Neuronal stem cell (in vitro differentiated cells): ENCODE results near the gene MYO3B.

ENCODE experiments used
- DNase-seq: peaks from one replicate; pipeline ENCODE4 v3.0.0-alpha.2; 2013; ENCODE audit warnings: low spot score
- H2AFZ ChIP-seq: one replicate; pipeline ENCODE4 v1.6.1; 2013; ENCODE audit warnings: mild to moderate bottlenecking, low read length, inconsistent platforms
- H2AK5ac ChIP-seq: 2 replicates; pipeline ENCODE4 v1.6.1; 2013; ENCODE audit warnings: low read depth, mild to moderate bottlenecking, inconsistent platforms, low read length, moderate library complexity, mixed read lengths
- H2BK120ac ChIP-seq: 2 replicates; pipeline ENCODE4 v1.6.1; 2013; ENCODE audit warnings: low read depth, mild to moderate bottlenecking, inconsistent platforms, low read length, moderate library complexity, mixed read lengths
- H2BK12ac ChIP-seq: one replicate; pipeline ENCODE4 v1.6.1; 2013; ENCODE audit warnings: low read length, inconsistent platforms
- H2BK15ac ChIP-seq: 2 replicates; pipeline ENCODE4 v1.6.1; 2013; ENCODE audit warnings: mild to moderate bottlenecking, low read length, inconsistent platforms, mixed read lengths
- H2BK5ac ChIP-seq: one replicate; pipeline ENCODE4 v1.6.1; 2013; ENCODE audit warnings: inconsistent platforms, mild to moderate bottlenecking, low read length, moderate library complexity
- H3K14ac ChIP-seq: one replicate; pipeline ENCODE4 v1.6.1; 2013; ENCODE audit warnings: low read length, inconsistent platforms
- H3K18ac ChIP-seq: 2 replicates; pipeline ENCODE4 v1.6.1; 2013; ENCODE audit warnings: low read length, inconsistent platforms
- H3K23ac ChIP-seq: 2 replicates; pipeline ENCODE4 v1.6.1; 2013; ENCODE audit warnings: low read depth, mild to moderate bottlenecking, mixed read lengths, low read length, inconsistent platforms; ENCODE audit not compliant: poor library complexity
- H3K27ac ChIP-seq: replicated peaks from 3 replicates; pipeline ENCODE4 v1.5.1; 2013; ENCODE audit warnings: low read length, inconsistent platforms
- H3K27me3 ChIP-seq, 3 experiments: 2 replicates each; pipeline ENCODE4 v1.6.1; 2013; ENCODE audit warnings: low read length in 3 of 3, mild to moderate bottlenecking in 2 of 3, inconsistent platforms in 1 of 3, low read depth in 1 of 3, mixed read lengths in 1 of 3, moderate library complexity in 1 of 3; ENCODE audit not compliant: control insufficient read depth in 3 of 3, insufficient read depth in 3 of 3
- H3K36me3 ChIP-seq, 2 donors: replicated peaks in 1 of 2; 2 replicates each; pipeline ENCODE4 v1.6.1; 2013; ENCODE audit warnings: low read length in 2 of 2; ENCODE audit not compliant: control insufficient read depth in 2 of 2, insufficient read depth in 2 of 2
- H3K4ac ChIP-seq: 2 replicates; pipeline ENCODE4 v1.6.1; 2013; ENCODE audit warnings: inconsistent platforms, mild to moderate bottlenecking, low read length, moderate library complexity
- H3K4me1 ChIP-seq, 2 donors: 1 replicate in 1 of 2; 2 replicates in 1 of 2; pipeline ENCODE4 v1.6.1; 2013; ENCODE audit warnings: low read length in 2 of 2, low read depth in 1 of 2; ENCODE audit not compliant: control insufficient read depth in 2 of 2, insufficient read depth in 1 of 2
- H3K4me2 ChIP-seq: one replicate; pipeline ENCODE4 v1.6.1; 2013; ENCODE audit warnings: mild to moderate bottlenecking, low read length, inconsistent platforms; ENCODE audit not compliant: insufficient read depth, poor library complexity, severe bottlenecking
- H3K4me3 ChIP-seq, 2 donors: 2 replicates each; pipeline ENCODE4 v1.5.1; 2013; ENCODE audit warnings: low read length in 2 of 2, mild to moderate bottlenecking in 2 of 2, inconsistent platforms in 1 of 2, moderate library complexity in 1 of 2
- H3K79me1 ChIP-seq: one replicate; pipeline ENCODE4 v1.6.1; 2013; ENCODE audit warnings: low read depth, mild to moderate bottlenecking, inconsistent platforms, low read length, moderate library complexity
- H3K9ac ChIP-seq: one replicate; pipeline ENCODE4 v1.6.1; 2013; ENCODE audit warnings: mild to moderate bottlenecking, low read depth, low read length, inconsistent platforms; ENCODE audit not compliant: poor library complexity
- H3K9me3 ChIP-seq, 2 donors: replicated peaks in 1 of 2; 2 replicates each; pipeline versions ENCODE3 to v1.6.1; 2013; ENCODE audit warnings: low read length in 2 of 2, mild to moderate bottlenecking in 2 of 2, inconsistent platforms in 1 of 2, low read depth in 1 of 2, mixed read lengths in 1 of 2, moderate library complexity in 1 of 2; ENCODE audit not compliant: control insufficient read depth in 2 of 2, insufficient read depth in 1 of 2
- H4K8ac ChIP-seq: one replicate; pipeline ENCODE4 v1.6.1; 2013; ENCODE audit warnings: low read depth, mild to moderate bottlenecking, inconsistent platforms, low read length, moderate library complexity
- H4K91ac ChIP-seq: one replicate; pipeline ENCODE4 v1.6.1; 2013; ENCODE audit warnings: low read length, low read depth, mild to moderate bottlenecking, inconsistent platforms; ENCODE audit not compliant: poor library complexity
- WGBS, 2 donors: extraction: QIAGEN DNeasy Blood & Tissue Kit; methylation state at CpG; one replicate each; pipeline ENCODE4 v1.1.7; 2013; ENCODE audit warnings: missing lambda C conversion rate in 2 of 2, mixed read lengths in 1 of 2; ENCODE audit not compliant: insufficient read length in 2 of 2, insufficient replicate concordance in 1 of 2; ENCODE audit errors: extremely low coverage in 2 of 2; 5-methylcytosine and 5-hydroxymethylcytosine counted together

The MYO3B gene

GRCh38 chr2:170434900-170435621 is 257.1 kb downstream of the MYO3B start:
- Histone ChIP-seq H4K91ac (no peak overlapping the region), H3K79me1 (no peaks in the 10 kb centered on the region), H2AK5ac (no peak overlapping the region), H2BK15ac (no peak overlapping the region), H3K9me3 (no peaks in the 10 kb centered on the region), H2BK12ac (no peak overlapping the region), H3K9ac (no peak overlapping the region), H3K23ac (no peak overlapping the region), H3K27me3 (peaks cover 0 to 18% (median 0%) of the 10 kb centered on the region in 3 experiments), H3K4ac (no peak overlapping the region), H3K36me3 (no peaks in the 10 kb centered on the region), H3K27ac (no peak overlapping the region), H3K4me2 (no peak overlapping the region), H3K4me3 (no peak overlapping the region), H4K8ac (no peak overlapping the region), H2BK120ac (no peak overlapping the region), H3K14ac (no peak overlapping the region), H3K18ac (no peak overlapping the region), H2AFZ (no peak overlapping the region), H2BK5ac (no peak overlapping the region), H3K4me1 (no peaks in the 10 kb centered on the region)
- no CpG with 5 or more reads among the region's 6 CpGs for WGBS, 2 donors
- no peak for DNase-seq

GRCh38 chr2:170436077-170436943 is 258.4 kb downstream of the MYO3B start:
- no peak overlapping the region for H3K27ac ChIP-seq
- H2BK120ac ChIP-seq, result no peak overlapping the region
- no peak overlapping the region for H2BK12ac ChIP-seq
- H2AK5ac ChIP-seq, result no peak overlapping the region
- H4K8ac ChIP-seq, result no peak overlapping the region
- H3K23ac ChIP-seq, result no peak overlapping the region
- H3K4me3 ChIP-seq, result no peak overlapping the region
- no peak overlapping the region for H2BK15ac ChIP-seq
- H3K4me1 ChIP-seq, result no peaks in the 10 kb centered on the region
- H3K27me3 ChIP-seq, result peaks cover 0 to 18% (median 0%) of the 10 kb centered on the region in 3 experiments
- no peak overlapping the region for H2BK5ac ChIP-seq
- no peaks in the 10 kb centered on the region for H3K36me3 ChIP-seq
- no peak overlapping the region for H4K91ac ChIP-seq
- H3K79me1 ChIP-seq, result no peaks in the 10 kb centered on the region
- no peak overlapping the region for H2AFZ ChIP-seq
- H3K9ac ChIP-seq, result no peak overlapping the region
- no peak overlapping the region for H3K18ac ChIP-seq
- no peaks in the 10 kb centered on the region for H3K9me3 ChIP-seq
- H3K4ac ChIP-seq, result no peak overlapping the region
- no peak overlapping the region for H3K14ac ChIP-seq
- no peak for DNase-seq
- no peak overlapping the region for H3K4me2 ChIP-seq
- no CpG with 5 or more reads among the region's 5 CpGs for WGBS, 2 donors

GRCh38 chr2:170446078-170446477 is 268.1 kb downstream of the MYO3B start:
- H3K4me1 ChIP-seq, result no peaks in the 10 kb centered on the region
- no peak overlapping the region for H2AFZ ChIP-seq
- no peaks in the 10 kb centered on the region for H3K9me3 ChIP-seq
- no peak overlapping the region for H4K91ac ChIP-seq
- no peak overlapping the region for H3K4ac ChIP-seq
- H2BK15ac ChIP-seq, result no peak overlapping the region
- no peak overlapping the region for H4K8ac ChIP-seq
- H3K9ac ChIP-seq, result no peak overlapping the region
- no peak overlapping the region for H2BK120ac ChIP-seq
- H2BK12ac ChIP-seq, result no peak overlapping the region
- no peak overlapping the region for H3K14ac ChIP-seq
- H3K4me3 ChIP-seq, result no peak overlapping the region
- H3K4me2 ChIP-seq, result no peak overlapping the region
- no peak overlapping the region for H3K23ac ChIP-seq
- no peak overlapping the region for H2AK5ac ChIP-seq
- peaks cover 0 to 3% of the 10 kb centered on the region in 2 donors for H3K36me3 ChIP-seq
- no peaks in the 10 kb centered on the region for H3K27me3 ChIP-seq
- no peak for DNase-seq
- H3K18ac ChIP-seq, result no peak overlapping the region
- no peaks in the 10 kb centered on the region for H3K79me1 ChIP-seq
- no peak overlapping the region for H3K27ac ChIP-seq
- H2BK5ac ChIP-seq, result no peak overlapping the region
- no CpG with 5 or more reads among the region's 3 CpGs for WGBS, 2 donors

GRCh38 chr2:170449034-170449433 is 271.1 kb downstream of the MYO3B start:
- Histone ChIP-seq H3K27me3 (peaks cover 0 to 6% (median 0%) of the 10 kb centered on the region in 3 experiments), H3K4ac (no peak overlapping the region), H3K4me3 (no peak overlapping the region), H3K27ac (no peak overlapping the region), H4K8ac (no peak overlapping the region), H3K4me2 (no peak overlapping the region), H4K91ac (no peak overlapping the region), H2BK15ac (no peak overlapping the region), H3K4me1 (no peaks in the 10 kb centered on the region), H2BK12ac (no peak overlapping the region), H3K36me3 (peaks cover 0 to 3% of the 10 kb centered on the region in 2 donors), H3K18ac (no peak overlapping the region), H2AK5ac (no peak overlapping the region), H3K14ac (no peak overlapping the region), H2BK120ac (no peak overlapping the region), H2BK5ac (no peak overlapping the region), H3K9me3 (peaks cover 0 to 2% of the 10 kb centered on the region in 2 donors), H3K9ac (no peak overlapping the region), H2AFZ (no peak overlapping the region), H3K23ac (no peak overlapping the region), H3K79me1 (no peaks in the 10 kb centered on the region)
- no CpG with 5 or more reads among the region's 1 CpG for WGBS, 2 donors
- no peak for DNase-seq
